ENCODE data around the gene CFL2. TPM values are rescaled to one million over a fixed set of nuclear protein-coding genes. Genes with fewer than 3 reads are reported as not detected.

The CFL2 gene
- total RNA-seq, 2 donors from 2014 or later, result 13.7 to 16.5 TPM

- Histone ChIP-seq H3K27me3 (ENCODE audit: control insufficient read depth, insufficient read depth, low read length, poor library complexity, severe bottlenecking) (no peaks in the 10 kb centered on the region), H3K4me1 (ENCODE audit: control insufficient read depth, insufficient read depth, low read length) (no peaks in the 10 kb centered on the region), H3K27ac (ENCODE audit: low read depth, low read length) (no peak overlapping the region), H3K36me3 (ENCODE audit: control insufficient read depth, insufficient read depth, low read length) (no peaks in the 10 kb centered on the region), H3K9ac (ENCODE audit: extremely low read depth, low read length, poor library complexity, severe bottlenecking) (no peak overlapping the region), H3K4me3 (ENCODE audit: low read length) (no peak overlapping the region), H3K9me3 (ENCODE audit: control insufficient read depth, low read length) (peaks cover 6% of the 10 kb centered on the region)
- Mint-ChIP-seq H3K27me3 (ENCODE audit: insufficient read depth) (no peaks in the 10 kb centered on the region), H3K4me3 (no peak overlapping the region), H3K9me3 (no peaks in the 10 kb centered on the region), H3K27ac (no peak overlapping the region), H3K4me1 (peaks cover 8% of the 10 kb centered on the region), H3K36me3 (ENCODE audit: low read depth) (no peaks in the 10 kb centered on the region)
- no peak for DNase-seq
- TF ChIP-seq CTCF (conservative IDR thresholded peaks at IDR 0.05), result no peak
- WGBS, 2 experiments (ENCODE audit: insufficient coverage in 1 of 2, insufficient read length in 1 of 2), result 93% methylated on average over 1 of the region's 1 CpG; no CpG with 5 or more reads in 1 of the 2 experiments
Observed at GRCh38 chr14:34673702-34674101, 40.7 kb downstream of the CFL2 start.

GRCh38 chr14:34671716-34672115, 42.7 kb downstream of the CFL2 start:
- Mint-ChIP-seq H3K36me3 (ENCODE audit: low read depth) (no peaks in the 10 kb centered on the region), H3K4me1 (no peaks in the 10 kb centered on the region), H3K27ac (no peak overlapping the region), H3K27me3 (ENCODE audit: insufficient read depth) (no peaks in the 10 kb centered on the region), H3K9me3 (no peaks in the 10 kb centered on the region), H3K4me3 (no peak overlapping the region)
- no peaks in the 10 kb centered on the region for H3K4me1 ChIP-seq (ENCODE audit: control insufficient read depth, insufficient read depth, low read length)
- H3K9me3 ChIP-seq (ENCODE audit: control insufficient read depth, low read length), result peaks cover 6% of the 10 kb centered on the region
- H3K9ac ChIP-seq (ENCODE audit: extremely low read depth, low read length, poor library complexity, severe bottlenecking), result no peak overlapping the region
- 77 to 81% methylated on average over 4 to 5 of the region's 6 CpGs for WGBS, 2 experiments (ENCODE audit: insufficient coverage in 1 of 2, insufficient read length in 1 of 2)
- DNase-seq, result no peak
- no peak for TF ChIP-seq CTCF (conservative IDR thresholded peaks at IDR 0.05)
- H3K36me3 ChIP-seq (ENCODE audit: control insufficient read depth, insufficient read depth, low read length), result no peaks in the 10 kb centered on the region
- H3K4me3 ChIP-seq (ENCODE audit: low read length), result no peak overlapping the region
- no peak overlapping the region for H3K27ac ChIP-seq (ENCODE audit: low read depth, low read length)
- no peaks in the 10 kb centered on the region for H3K27me3 ChIP-seq (ENCODE audit: control insufficient read depth, insufficient read depth, low read length, poor library complexity, severe bottlenecking)

- Histone ChIP-seq H3K36me3 (ENCODE audit: control insufficient read depth, insufficient read depth, low read length) (no peaks in the 10 kb centered on the region), H3K4me3 (ENCODE audit: low read length) (no peak overlapping the region), H3K9ac (ENCODE audit: extremely low read depth, low read length, poor library complexity, severe bottlenecking) (no peak overlapping the region), H3K27me3 (ENCODE audit: control insufficient read depth, insufficient read depth, low read length, poor library complexity, severe bottlenecking) (no peaks in the 10 kb centered on the region), H3K4me1 (ENCODE audit: control insufficient read depth, insufficient read depth, low read length) (no peaks in the 10 kb centered on the region), H3K27ac (ENCODE audit: low read depth, low read length) (no peak overlapping the region), H3K9me3 (ENCODE audit: control insufficient read depth, low read length) (no peaks in the 10 kb centered on the region)
- H3K4me1 Mint-ChIP-seq, result no peaks in the 10 kb centered on the region
- no peak for DNase-seq
- TF ChIP-seq CTCF (conservative IDR thresholded peaks at IDR 0.05), result no peak
- 80 to 86% methylated on average over 2 of the region's 2 CpGs for WGBS, 2 experiments (ENCODE audit: insufficient coverage in 1 of 2, insufficient read length in 1 of 2)
- no peaks in the 10 kb centered on the region for H3K9me3 Mint-ChIP-seq
- H3K27me3 Mint-ChIP-seq (ENCODE audit: insufficient read depth), result no peaks in the 10 kb centered on the region
- no peak overlapping the region for H3K4me3 Mint-ChIP-seq
- H3K27ac Mint-ChIP-seq, result no peak overlapping the region
- H3K36me3 Mint-ChIP-seq (ENCODE audit: low read depth), result no peaks in the 10 kb centered on the region
Observed at GRCh38 chr14:34668111-34668510, 46.3 kb downstream of the CFL2 start.
